AG10803 (cell line): Measurements from ENCODE around the gene ASZ1.
"Not testable (repeated sequence)": the region's sequence is repeated elsewhere in the genome, so short reads cannot be mapped to it uniquely, and the experiment has no call there.

Experiments
- DNase-seq: peaks from one replicate; pipeline ENCODE4 v3.0.0; 2010; ENCODE audit warnings: low read depth
- H3K4me3 ChIP-seq: 2 replicates; pipeline ENCODE4 v1.5.1; 2011; ENCODE audit warnings: mild to moderate bottlenecking, low read length, control low read depth
- CTCF ChIP-seq: conservative IDR thresholded peaks from 2 replicates; pipeline ENCODE4 v1.5.1; 2011; ENCODE audit warnings: mild to moderate bottlenecking, low read length, control low read depth, inconsistent platforms

Gene ASZ1

GRCh38 chr7:117427258-117427701 is at the start of gene ASZ1:
Gene ASZ1, minus strand, starts transcription at chr7:117427493. Its CDS starts 33 bp downstream, at chr7:117427460.
- no peak for DNase-seq

GRCh38 chr7:117476557-117477215 is 49.4 kb upstream of the ASZ1 start:
- TF ChIP-seq CTCF: no peak
- no peak for DNase-seq
- no peak overlapping the region for H3K4me3 ChIP-seq

More at GRCh38 chr7:117427258-117427701, at the start of gene ASZ1:
- H3K4me3 ChIP-seq: no peak within 1 kb of the TSS
- TF ChIP-seq CTCF: no peak

GRCh38 chr7:117472335-117472734 is 45.0 kb upstream of the ASZ1 start:
- no peak overlapping the region for H3K4me3 ChIP-seq
- no peak for DNase-seq
- no peak for TF ChIP-seq CTCF

GRCh38 chr7:117470777-117471176 is 43.5 kb upstream of the ASZ1 start:
- no peak overlapping the region for H3K4me3 ChIP-seq
- no peak for TF ChIP-seq CTCF
- no peak for DNase-seq

GRCh38 chr7:117468174-117468573 is 40.9 kb upstream of the ASZ1 start:
- no peak for TF ChIP-seq CTCF
- no peak for DNase-seq
- no peak overlapping the region for H3K4me3 ChIP-seq

- not testable (repeated sequence) for H3K4me3 ChIP-seq, DNase-seq
Observed at GRCh38 chr7:117460815-117461214, 33.5 kb upstream of the ASZ1 start.

GRCh38 chr7:117459735-117460134 is 32.4 kb upstream of the ASZ1 start:
- no peak for TF ChIP-seq CTCF
- H3K4me3 ChIP-seq: no peak overlapping the region
- no peak for DNase-seq
